Peyer's patch (tissue), 4 donors: ENCODE data around the gene BLOC1S5. TPM values are rescaled to one million over a fixed set of nuclear protein-coding genes. Genes with fewer than 3 reads are reported as not detected.

Experiments used
- DNase-seq, 3 donors: peaks; one replicate each; pipeline ENCODE4 v3.0.0-alpha.2; 2017 to 2019
- H3K27ac ChIP-seq, 4 donors: fragments of 200-600 bp; sonication (generic); one replicate each; pipeline ENCODE4 v1.5.1; 2016 to 2019
- H3K27me3 ChIP-seq, 2 donors: fragments of 200-600 bp; sonication (generic); one replicate each; pipeline ENCODE4 v1.5.1; 2019
- H3K36me3 ChIP-seq, 3 donors: fragments of 200-600 bp; sonication (generic); one replicate each; pipeline ENCODE4 v1.5.1; 2016 to 2019
- H3K4me1 ChIP-seq, 4 donors: fragments of 200-600 bp; sonication (generic); one replicate each; pipeline ENCODE4 v1.5.1; 2016 to 2019
- H3K4me3 ChIP-seq, 4 donors: fragments of 200-600 bp; sonication (generic); 1 replicate in 3 of 4; 2 replicates in 1 of 4; pipeline ENCODE4 v1.5.1; 2016 to 2019; ENCODE audit warnings: mild to moderate bottlenecking in 1 of 4
- H3K9me3 ChIP-seq, 4 donors: fragments of 200-600 bp; sonication (generic); one replicate each; pipeline ENCODE4 v1.5.1; 2016 to 2019; ENCODE audit warnings: mild to moderate bottlenecking in 1 of 4
- CTCF ChIP-seq, 6 experiments: fragments of 450-650 bp in 4 of 6; fragments of 200-600 bp in 2 of 6; sonication (generic) in 1 of 6; IDR thresholded peaks; one replicate each; pipeline ENCODE4 v1.5.1; 2017 to 2019; ENCODE audit warnings: antibody characterized with exemption in 6 of 6, mild to moderate bottlenecking in 3 of 6, moderate library complexity in 1 of 6
- POLR2A ChIP-seq, 2 donors: fragments of 450-650 bp; IDR thresholded peaks; one replicate each; pipeline ENCODE4 v1.5.1; 2017; ENCODE audit warnings: antibody characterized with exemption in 2 of 2, mild to moderate bottlenecking in 2 of 2, moderate library complexity in 2 of 2
- total RNA-seq, 4 donors: library from RNA; depleted of rRNA; stranded (reverse); fragments of >200 nt; gene quantifications; one replicate each; pipeline ENCODE4 v1.1.0, GENCODE V29; 2016

Gene BLOC1S5
- total RNA-seq, 4 donors from 2014 or later = 4.6 to 11.6 (median 8.7) TPM

DNA sequence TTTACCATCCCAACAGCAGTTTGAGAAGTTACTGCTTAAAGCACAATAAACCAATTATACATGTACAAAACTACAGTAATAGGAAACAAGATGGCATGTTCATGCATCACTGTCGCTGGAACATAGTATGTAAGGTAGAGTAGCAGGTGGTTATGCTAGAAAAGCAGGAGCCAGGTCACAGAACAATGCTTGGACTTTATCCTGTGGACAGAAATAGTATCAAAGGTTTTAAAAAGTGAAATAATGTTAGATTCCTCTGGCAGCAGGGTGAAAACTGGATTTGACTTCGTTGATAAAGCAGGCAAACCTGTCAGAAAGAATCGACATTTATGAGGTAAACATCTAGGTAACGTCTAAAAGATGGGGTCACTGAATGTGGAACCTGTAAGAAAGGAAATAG, 2.5 kb downstream of the BLOC1S5 start:
- Histone ChIP-seq H3K27ac (no peak overlapping the region), H3K4me1 (peaks cover 0 to 4% (median 0%) of the 10 kb centered on the region in 4 donors), H3K9me3 (no peaks in the 10 kb centered on the region), H3K4me3 (no peak overlapping the region), H3K27me3 (no peaks in the 10 kb centered on the region), H3K36me3 (peaks cover 0 to 13% (median 0%) of the 10 kb centered on the region in 3 donors)
- DNase-seq = no peak
- TF ChIP-seq CTCF (IDR thresholded peaks at IDR 0.05) = no peak
- no peak for TF ChIP-seq POLR2A (IDR thresholded peaks at IDR 0.05)

- Histone ChIP-seq H3K36me3 (peaks cover 0 to 19% (median 0%) of the 10 kb centered on the region in 3 donors), H3K4me1 (peaks cover 0 to 4% (median 0%) of the 10 kb centered on the region in 4 donors), H3K4me3 (no peak overlapping the region), H3K27me3 (no peaks in the 10 kb centered on the region), H3K9me3 (no peaks in the 10 kb centered on the region), H3K27ac (no peak overlapping the region)
- TF ChIP-seq POLR2A (IDR thresholded peaks at IDR 0.05) = no peak
- TF ChIP-seq CTCF (IDR thresholded peaks at IDR 0.05) = no peak
- no peak for DNase-seq
These were observed 3.8 kb downstream of the BLOC1S5 start for GRCh38 chr6:8060346-8060745.

GRCh38 chr6:8059129-8059528, 5.1 kb downstream of the BLOC1S5 start:
- Histone ChIP-seq H3K27ac (no peak overlapping the region), H3K4me1 (peaks cover 0 to 4% (median 0%) of the 10 kb centered on the region in 4 donors), H3K9me3 (no peaks in the 10 kb centered on the region), H3K36me3 (peaks cover 0 to 25% (median 0%) of the 10 kb centered on the region in 3 donors), H3K4me3 (no peak overlapping the region), H3K27me3 (no peaks in the 10 kb centered on the region)
- no peak for DNase-seq
- TF ChIP-seq POLR2A (IDR thresholded peaks at IDR 0.05) (no peak), CTCF (IDR thresholded peaks at IDR 0.05) (peak in 3 of 6 experiments; percentile 7 to 29 (median 25))

- TF ChIP-seq CTCF (IDR thresholded peaks at IDR 0.05) (no peak), POLR2A (IDR thresholded peaks at IDR 0.05) (no peak)
- Histone ChIP-seq H3K4me1 (peaks cover 0 to under 1% (median 0%) of the 10 kb centered on the region in 4 donors), H3K36me3 (peaks cover 0 to 25% (median 0%) of the 10 kb centered on the region in 3 donors), H3K9me3 (no peaks in the 10 kb centered on the region), H3K27me3 (no peaks in the 10 kb centered on the region), H3K4me3 (no peak overlapping the region), H3K27ac (no peak overlapping the region)
- DNase-seq = no peak
These were observed 6.4 kb downstream of the BLOC1S5 start for GRCh38 chr6:8057793-8058192.

- Histone ChIP-seq H3K9me3 (no peaks in the 10 kb centered on the region), H3K27ac (no peak overlapping the region), H3K4me1 (no peaks in the 10 kb centered on the region), H3K4me3 (no peak overlapping the region), H3K27me3 (no peaks in the 10 kb centered on the region), H3K36me3 (peaks cover 0 to 25% (median 0%) of the 10 kb centered on the region in 3 donors)
- DNase-seq = no peak
- TF ChIP-seq POLR2A (IDR thresholded peaks at IDR 0.05) (no peak), CTCF (IDR thresholded peaks at IDR 0.05) (no peak)
These were observed 6.9 kb downstream of the BLOC1S5 start for GRCh38 chr6:8057263-8057662.

- Histone ChIP-seq H3K27me3 (no peaks in the 10 kb centered on the region), H3K4me3 (no peak overlapping the region), H3K4me1 (no peaks in the 10 kb centered on the region), H3K9me3 (no peaks in the 10 kb centered on the region), H3K36me3 (peaks cover 0 to 12% (median 0%) of the 10 kb centered on the region in 3 donors), H3K27ac (no peak overlapping the region)
- TF ChIP-seq POLR2A (IDR thresholded peaks at IDR 0.05) (no peak), CTCF (IDR thresholded peaks at IDR 0.05) (no peak)
- DNase-seq = no peak
These were observed 9.9 kb downstream of the BLOC1S5 start for GRCh38 chr6:8054276-8054675.
